SIG-M5 (cell line): ENCODE results near the gene KDF1.
"Not testable (repeated sequence)": the region's sequence is repeated elsewhere in the genome, so short reads cannot be mapped to it uniquely, and the experiment has no call there.

Source experiments
- DNase-seq: peaks from one replicate; lab custom pipeline; 2025; lab: John Stamatoyannopoulos, UW

KDF1 gene

DNA sequence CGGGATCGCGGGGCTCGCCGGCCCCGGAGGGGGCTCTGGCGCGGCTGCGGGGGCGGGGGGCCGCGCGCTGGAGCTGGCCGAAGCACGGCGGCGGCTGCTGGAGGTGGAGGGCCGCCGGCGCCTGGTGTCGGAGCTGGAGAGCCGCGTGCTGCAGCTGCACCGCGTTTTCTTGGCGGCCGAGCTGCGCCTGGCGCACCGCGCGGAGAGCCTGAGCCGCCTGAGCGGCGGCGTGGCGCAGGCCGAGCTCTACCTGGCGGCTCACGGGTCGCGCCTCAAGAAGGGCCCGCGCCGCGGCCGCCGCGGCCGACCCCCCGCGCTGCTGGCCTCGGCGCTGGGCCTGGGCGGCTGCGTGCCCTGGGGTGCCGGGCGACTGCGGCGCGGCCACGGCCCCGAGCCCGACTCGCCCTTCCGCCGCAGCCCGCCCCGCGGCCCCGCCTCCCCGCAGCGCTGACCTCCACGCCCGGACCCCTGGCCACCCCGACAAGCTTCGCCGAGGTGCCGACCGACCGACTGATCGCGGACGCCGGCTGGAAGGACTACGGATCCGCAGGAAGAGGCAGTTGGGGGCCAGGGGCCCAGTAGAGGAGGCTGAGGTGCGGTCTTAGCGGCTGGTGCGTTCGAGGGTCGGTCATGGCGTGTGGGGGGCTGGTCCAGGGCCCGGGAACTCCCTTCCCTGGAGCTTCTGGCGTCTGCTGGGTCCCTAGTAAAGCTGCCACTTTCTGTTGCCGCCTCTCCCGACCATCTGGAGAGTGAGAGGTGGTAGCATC, 33.9 kb upstream of the KDF1 start:
- DNase-seq, result no peak

DNA sequence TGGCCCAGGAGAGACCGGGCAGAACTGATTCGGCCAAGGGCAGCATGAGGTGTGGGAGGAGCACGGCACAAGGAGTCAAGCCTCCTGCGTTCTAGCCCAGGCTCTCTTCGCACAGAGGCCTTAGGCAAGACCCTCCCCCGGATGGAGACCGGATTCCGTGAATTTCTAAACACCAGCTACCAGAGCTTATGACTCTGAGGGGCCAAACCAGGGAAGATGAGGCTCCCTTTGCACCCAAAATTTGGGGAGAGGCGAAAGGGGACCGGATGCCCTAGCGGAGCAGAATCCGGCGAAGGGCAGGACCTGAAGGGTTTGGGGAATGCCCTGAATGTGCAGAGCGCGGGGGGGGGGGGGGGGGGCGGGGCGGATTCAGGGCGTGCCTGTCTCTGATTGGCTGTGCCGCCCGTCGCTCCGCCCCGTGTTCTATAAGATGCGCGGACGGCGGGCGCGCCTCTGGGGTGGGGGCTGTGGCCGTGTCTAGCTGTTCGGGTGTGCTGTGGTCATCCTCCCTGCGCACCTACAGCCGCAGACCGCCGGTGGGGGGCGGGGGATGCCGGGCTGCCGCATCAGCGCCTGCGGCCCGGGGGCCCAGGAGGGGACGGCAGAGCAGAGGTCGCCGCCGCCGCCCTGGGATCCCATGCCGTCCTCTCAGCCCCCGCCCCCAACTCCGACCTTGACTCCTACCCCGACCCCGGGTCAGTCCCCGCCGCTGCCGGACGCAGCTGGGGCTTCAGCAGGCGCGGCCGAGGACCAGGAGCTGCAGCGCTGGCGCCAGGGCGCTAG, 33.2 kb upstream of the KDF1 start, which contains the start of gene TRNP1:
Gene TRNP1 (plus strand): TSS at position 456 of the 783 bp plus-strand sequence. CDS start 95 bp downstream, at position 551.
- DNase-seq, result no peak

DNA sequence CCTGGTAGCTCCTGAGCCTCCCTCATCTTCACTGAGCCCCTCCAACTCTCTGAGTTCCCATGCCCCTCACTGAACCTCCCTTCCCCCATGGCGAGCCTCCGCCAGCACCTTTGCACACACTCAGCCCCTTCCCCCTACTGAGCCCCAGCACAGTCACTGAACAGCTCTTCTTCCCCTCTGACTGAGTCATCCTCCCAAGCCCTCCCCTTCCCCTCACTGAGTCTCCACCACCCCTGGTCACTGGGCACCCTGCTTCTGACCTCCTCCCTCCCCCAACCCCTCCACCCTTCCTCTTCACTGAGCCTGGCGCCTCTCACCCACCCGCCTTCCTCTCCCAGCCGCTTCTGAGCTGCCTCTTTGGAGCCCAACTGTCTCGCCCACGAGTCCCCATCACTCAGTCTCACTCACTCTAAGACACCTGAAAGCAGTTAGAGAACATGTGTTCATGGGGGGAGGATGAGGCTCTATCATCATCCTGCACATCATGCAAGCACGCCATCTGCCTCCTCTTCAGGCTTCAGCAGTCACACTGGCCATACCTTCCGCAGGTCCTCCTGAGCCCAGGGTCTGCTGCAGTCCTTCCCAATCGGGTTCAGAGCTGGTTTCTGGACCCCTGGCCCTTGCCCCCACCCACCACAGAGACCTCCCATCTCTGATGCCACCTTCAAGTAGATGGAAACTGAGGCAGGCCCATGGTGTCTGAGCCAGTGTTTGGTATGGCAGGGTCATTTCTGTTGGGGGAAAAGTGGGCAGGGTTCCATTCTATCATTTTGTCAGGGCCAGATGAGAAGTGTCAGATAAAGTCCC, 31.2 kb upstream of the KDF1 start:
- DNase-seq, result no peak

DNA sequence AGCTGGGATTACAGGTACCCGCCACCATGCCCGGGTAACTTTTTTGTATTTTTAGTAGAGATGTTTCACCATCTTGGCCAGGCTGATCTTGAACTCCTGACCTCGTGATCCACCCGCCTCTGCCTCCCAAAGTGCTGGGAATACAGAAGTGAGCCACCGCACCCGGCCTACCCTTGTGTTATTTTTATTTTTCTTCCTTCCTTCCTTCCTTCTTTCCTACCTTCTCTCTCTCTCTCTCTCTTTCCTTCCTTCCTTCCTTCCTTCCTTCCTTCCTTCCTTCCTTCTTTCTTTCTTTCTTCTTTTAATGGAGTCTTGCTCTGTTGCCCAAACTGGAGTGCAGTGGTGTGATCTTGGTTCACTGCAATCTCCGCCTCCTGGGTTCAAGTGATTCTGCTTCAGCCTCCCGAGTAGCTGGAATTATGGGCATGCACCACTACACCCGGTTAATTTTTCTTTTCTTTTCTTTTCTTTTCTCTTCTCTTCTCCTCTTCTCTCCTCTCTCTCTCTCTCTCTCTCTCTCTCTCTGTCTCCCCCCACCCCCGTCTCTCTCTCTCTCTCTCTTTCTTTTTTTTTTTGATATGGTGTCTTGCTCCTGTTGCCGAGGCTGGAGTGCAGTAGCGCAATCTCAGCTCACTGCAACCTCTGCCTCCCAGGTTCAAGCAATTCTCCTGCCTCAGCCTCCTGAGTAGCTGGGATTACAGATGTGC, 29.3 kb upstream of the KDF1 start:
- not testable (repeated sequence) for DNase-seq

DNA sequence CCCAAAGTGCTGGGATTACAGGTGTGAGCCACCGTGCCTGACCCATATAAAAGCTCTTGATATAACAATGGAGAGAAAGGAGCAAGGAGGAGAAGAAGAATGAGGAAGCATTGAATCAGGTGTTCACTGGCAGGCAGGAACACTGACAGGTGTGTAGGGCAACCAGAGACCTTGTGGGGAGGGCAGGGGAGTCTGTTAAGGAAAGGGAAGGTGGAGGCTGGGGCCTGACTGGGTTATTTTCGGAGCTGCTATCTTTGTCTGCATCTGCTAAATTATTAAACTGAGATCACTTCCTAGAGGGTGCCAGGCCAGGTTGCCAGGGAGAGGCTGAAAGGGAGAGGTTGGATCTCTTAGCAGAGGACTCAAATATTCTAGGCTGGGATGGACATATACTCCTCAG, 26.4 kb upstream of the KDF1 start:
- no peak for DNase-seq

DNA sequence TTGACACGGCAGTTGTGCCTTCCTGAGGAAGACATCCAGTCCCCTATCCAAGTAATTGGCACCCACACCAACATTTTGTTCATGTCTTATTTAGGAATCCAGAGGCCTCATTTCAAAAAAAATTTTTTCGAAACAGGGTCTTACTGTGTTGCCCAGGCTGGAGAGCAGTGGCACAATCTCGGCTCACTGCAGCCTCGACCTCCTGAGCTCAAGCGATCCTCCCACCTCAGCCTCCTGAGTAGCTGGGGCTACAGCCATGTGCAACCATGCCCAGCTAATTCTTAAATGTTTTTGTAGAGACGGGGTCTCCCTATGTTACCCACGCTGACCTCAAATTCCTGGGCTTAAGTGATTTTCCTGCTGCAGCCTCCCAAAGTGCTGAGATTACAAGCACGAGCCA, 24.0 kb upstream of the KDF1 start:
- no peak for DNase-seq

DNA sequence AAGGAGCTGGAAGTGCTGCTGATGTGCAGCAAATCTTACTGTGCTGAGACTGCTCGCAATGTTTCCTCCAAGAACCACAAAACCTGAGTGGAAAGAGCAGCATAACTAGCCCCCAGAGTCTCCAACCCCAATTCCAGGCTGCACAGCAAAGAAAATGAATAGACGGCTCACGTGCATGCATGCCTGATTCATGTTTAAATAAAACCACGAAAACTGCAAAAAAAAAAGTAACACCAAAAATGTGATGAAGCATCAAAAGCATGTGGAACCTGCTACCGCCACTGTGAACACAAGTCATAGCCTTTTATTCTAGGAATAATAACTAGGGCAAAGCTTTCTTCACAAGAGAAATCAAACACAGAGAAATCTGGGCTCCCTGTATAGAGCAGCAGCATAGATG, 23.6 kb upstream of the KDF1 start:
- DNase-seq, result no peak

DNA sequence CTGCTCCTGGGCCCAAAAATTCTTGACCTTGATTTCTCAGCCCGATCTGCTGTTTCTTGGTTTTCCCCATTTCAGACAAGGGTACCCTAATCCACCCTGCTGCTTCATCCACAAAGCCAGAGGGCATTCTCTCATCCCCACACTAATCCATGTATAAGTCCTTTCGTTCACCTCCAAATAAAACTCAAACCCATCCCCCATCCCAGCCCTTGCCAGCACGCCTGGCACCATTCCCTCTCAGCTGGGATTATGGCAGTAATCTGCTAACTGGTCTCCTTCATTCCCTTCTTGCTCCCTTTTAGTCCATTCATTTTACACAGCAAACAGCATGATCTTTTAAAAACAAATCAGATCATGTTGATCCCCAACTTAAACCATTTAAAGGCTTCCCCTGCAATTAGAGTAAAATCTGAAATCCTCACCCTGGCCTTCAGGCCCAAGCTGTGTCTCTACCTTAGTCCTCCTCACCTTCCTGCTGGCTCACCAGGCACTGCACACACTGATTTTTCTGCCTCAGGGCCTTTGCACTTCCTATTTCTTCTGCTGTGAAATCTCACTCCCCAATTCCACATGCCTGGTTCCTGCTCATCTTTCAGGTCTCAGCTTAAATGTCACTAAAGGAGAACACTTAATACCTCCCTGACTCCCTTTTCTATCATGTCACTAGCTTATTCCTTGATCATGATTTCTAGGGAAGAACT, 21.0 kb upstream of the KDF1 start:
- DNase-seq, result no peak

DNA sequence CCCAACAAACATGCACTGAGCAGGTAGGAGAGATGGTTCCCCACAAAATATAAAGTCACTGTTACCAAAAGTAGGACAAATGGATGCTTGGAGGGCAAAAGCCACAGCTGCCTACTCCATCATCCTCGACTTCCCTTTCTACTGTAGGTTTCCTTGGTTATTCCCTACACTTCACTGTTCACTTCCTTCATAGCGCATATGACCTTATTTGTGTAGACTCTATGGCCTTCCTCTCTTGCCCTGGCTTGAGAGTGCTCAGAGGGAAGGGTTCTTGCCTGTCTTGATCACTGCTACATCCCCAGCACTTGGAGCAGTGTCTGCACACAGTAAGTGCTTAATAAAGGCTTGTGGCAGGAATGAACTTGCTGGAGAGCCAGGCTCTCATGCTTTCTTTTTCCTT, 18.6 kb upstream of the KDF1 start:
- no peak for DNase-seq

DNA sequence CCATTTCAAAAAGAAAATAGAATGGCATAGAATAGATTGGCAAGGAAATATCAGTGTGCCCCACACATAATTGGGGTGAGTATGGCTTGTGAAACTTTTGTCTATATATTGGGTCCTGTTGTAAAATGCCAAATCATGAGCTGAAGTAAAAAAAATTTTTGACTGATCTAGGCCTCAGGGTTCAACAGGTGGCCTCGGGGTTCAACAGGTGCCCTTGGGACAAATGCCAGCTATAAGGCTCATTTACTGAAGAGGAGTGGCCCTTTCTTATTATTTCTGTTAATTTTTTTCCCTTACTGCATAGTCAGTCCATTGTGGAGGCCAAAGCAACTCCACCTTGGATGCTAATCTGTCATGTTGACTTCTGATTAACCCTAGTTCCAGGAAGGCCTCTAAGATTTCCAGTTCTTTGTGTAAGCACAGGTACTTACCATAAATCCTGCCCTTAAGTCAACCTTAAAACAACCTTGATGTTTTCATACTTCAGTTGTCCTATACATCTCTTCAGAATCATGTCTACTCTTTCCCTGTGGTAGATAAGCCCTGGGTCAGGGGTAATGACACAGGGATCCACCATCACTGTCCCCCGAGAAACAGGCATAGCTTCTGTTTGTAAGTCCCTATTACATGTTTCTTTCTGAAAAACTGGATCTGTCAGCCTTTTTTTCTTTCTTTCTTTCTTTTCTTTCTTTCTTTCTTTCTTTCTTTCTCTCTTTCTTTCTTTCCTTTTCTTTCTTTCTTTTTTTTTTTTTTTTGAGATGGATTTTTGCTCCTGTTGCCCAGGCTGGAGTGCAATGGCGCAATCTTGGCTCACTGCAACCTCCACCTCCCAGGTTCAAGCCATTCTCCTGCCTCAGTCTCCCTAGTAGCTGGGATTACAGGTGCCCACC, 16.6 kb upstream of the KDF1 start:
- no peak for DNase-seq

DNA sequence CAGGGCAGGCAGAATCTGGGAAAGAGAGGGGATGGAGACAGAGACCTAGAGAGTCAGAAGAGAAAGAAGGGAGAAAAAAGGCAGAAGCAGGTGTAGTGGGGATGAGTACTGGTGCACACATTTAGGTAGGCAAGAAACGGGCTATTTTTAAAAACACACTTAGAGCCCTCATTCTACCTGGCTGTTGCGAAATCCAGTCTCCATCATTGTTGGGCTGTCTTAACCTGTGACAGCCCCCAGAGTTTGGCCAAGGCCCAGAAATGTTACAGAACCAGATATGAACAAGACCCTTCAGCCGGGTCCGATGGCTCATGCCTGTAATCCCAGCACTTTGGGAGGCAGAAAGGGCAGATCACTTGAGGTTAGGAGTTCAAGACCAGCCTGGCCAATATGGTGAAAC, 12.6 kb upstream of the KDF1 start:
- no peak for DNase-seq

DNA sequence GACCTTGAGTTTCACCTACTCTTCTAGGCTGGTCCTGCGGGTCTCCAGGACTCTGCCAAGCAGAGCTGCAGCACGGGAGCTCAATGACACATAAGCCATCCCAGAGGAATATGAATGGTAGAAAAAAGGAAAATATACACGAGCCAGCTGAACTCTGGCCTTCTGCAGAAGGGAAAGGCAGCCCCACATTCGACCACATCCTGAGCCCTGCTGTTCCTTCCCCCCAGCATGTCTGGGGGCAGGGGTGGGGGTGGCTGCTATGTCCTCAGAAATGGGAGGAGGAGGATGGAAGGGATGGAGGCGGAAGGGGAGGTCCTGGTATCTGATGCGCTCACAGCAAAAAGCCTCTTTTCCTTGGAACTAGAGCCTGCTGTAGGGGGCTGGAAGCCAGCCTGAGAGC, 12.1 kb upstream of the KDF1 start:
- no peak for DNase-seq

DNA sequence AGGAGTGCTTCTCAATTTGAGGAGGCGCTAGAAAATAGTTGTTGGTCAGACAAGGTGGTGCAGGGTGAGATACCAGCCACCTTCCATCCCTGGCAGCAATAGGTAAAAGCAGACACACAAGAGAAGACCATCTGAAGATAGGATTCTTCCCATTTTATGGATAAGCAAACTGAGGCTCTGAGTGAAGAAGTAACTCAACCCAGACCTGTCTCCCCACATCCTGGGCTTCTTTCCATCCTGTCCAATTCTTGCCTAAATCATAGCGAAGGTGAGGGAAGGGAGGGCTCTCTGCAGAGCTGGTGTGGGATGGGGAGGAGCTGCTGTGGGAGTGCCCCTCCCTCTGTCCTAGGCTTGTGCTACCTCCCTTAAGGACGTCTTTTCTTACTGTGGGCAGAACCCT, 11.3 kb upstream of the KDF1 start:
- no peak for DNase-seq

DNA sequence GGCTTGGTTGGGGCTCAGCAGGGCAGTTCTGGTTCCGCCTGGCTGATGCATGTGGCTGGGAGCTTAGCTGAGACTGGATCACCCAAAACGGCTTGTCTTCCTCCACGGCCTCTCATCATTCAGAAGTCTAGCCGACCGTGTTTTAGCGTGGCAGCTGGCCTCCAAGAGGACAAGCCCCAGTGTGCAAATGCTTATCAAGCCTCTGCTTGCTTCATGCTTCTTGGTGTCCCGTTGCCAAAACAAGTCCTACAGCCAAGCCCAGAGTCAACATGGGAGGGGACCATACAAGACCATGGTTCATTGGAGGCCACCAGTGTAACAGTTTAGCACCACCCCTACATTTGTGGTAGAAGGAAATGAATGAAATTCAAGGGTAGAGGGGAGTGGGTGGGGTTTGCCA, 10.5 kb upstream of the KDF1 start:
- DNase-seq, result no peak

DNA sequence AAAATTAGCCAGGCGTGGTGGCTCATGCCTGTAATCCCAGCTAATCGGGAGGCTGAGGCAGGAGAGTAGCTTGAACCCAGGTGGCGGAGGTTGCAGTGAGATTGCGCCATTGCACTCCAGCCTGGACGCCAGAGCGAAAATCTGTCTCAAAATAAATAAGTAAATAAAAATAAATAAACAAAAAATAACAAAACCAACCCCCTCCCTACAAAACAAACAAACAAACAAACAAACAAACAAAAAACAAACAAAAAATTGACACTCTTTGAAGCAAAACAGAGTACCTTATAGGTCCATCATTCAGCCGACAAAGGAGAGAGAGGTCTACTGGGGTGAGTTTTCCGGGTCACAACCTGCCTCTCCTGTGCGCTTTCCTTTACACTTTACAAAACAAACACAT, 5.4 kb upstream of the KDF1 start:
- DNase-seq, result no peak

DNA sequence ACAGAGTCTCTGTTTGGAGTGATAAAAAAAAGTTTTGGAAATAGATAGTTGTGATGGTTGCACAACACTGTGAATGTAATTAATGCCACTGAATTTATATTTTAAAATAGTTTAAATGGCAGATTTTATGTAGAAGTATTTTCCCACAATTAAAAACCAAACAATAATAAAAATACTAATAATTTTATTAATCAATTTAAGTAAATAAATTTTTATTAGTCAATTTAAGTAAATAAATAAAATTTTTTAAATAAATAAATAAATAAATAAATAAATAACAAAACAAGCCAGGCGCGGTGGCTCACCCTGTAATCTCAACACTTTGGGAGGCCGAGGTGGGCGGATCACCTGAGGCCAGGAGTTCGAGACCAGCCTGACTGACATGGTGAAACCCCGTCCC, 4.9 kb upstream of the KDF1 start:
- DNase-seq, result no peak

DNA sequence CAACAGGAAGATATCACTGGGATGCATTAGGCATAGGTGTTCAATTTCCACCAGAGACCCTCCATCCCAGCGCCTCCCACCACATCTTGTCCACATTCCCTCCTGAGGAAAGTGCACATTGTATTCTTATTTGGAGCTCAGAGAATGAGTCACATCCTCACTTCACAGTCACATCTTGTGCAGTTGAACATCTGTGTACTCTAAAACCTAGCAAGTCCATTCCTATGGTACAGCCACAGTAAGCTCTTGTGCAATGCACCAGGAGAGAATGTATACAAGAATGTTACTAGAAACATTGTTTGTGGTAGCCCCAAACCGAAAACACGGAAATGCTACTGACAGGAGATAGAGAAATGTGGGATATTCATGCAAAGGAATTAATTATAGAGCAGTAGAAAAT, 1.6 kb upstream of the KDF1 start:
- peak; percentile 33 for DNase-seq

DNA sequence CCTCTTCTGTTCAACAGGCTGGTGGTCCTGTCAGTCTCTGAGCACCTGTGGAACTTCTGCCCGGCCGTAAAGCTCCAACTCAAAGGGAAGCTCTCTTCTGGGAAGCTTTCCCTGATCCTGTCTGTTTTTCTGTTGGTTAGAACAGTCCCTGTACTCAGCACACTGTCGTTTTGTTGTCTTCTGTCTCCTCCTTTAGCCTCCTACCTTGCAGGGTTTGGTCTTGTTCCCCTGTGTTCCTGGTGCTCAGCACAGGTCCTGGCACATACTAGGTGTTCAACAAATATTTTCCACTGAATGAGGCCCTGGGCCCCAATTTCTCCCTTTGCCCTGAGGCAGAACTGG, 328 bp upstream of the KDF1 start:
- DNase-seq, result no peak

DNA sequence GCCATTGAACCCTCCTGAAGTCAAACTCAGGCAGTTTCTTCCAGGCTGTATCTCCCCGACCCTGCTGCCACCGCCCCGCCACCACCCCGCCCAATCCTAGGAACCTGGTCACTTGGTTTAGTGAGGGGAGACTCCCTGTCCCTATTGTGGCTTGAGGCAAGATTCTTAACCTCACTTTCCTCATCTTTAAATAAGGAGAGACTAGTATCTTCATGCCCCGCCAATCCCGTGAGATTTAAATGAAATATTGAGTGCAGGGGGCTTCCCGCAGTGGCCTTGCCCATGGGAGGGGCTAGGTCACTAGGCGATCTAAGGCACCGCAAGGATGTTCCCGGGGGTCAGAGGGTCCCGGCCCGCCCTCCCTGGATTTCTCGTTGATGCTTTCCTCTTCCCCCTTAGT, 998 bp downstream of the KDF1 start:
- no peak for DNase-seq

DNA sequence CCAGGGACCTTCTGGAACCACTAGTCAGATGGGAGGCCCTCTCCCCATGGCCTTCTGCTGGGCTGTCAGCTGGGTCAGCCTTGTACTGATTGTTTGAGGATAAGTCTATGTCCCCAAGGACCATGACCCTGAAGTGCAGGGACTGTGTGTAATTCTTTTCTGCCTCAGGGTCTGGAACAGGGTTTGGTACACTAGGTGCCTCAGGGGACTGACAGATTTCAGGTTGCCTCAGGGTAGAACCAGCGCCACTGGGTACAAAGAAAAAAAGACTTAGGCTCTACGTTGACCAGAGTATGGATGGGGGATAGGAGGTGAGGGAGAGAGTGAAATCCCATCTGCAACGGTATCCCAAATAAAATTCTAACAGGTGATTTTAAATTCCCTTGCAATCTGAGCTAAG, 3.0 kb downstream of the KDF1 start:
- no peak for DNase-seq

DNA sequence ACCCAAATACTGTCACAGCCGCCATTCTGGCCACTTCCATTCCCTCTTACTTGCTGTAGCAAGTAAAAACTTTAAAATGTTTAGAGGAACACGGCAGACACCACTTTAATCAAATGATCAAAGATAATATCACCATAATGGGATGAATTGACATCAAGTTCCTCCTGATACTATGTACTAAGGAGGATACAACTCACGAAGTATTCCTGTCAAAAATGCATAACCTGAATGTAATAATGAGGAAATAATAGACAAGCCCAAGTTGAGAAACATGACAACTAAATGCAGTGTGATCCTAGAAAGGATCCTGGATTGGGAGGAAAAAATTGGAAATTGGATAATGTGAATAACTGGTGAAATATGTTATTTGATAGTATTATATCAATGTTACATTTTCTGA, 3.9 kb downstream of the KDF1 start:
- DNase-seq, result no peak
